Measurements from ENCODE around the gene ZBTB46.

DNA sequence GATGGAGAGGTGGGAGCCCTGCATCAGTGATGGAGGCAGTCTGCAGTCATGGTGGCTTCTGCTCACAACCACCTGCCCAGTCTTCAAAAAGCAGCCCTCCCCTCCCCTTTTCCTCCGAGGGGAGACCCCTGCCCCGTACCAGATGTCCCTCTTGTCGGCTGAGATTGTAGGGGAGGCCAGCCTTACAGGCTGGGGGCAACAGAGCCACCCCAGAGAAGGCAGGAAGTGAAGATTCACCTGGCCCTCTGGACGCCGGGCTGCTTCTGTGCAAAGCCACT lies 130.1 kb downstream of the ZBTB46 start:
- TF ChIP-seq, protein P1, sequence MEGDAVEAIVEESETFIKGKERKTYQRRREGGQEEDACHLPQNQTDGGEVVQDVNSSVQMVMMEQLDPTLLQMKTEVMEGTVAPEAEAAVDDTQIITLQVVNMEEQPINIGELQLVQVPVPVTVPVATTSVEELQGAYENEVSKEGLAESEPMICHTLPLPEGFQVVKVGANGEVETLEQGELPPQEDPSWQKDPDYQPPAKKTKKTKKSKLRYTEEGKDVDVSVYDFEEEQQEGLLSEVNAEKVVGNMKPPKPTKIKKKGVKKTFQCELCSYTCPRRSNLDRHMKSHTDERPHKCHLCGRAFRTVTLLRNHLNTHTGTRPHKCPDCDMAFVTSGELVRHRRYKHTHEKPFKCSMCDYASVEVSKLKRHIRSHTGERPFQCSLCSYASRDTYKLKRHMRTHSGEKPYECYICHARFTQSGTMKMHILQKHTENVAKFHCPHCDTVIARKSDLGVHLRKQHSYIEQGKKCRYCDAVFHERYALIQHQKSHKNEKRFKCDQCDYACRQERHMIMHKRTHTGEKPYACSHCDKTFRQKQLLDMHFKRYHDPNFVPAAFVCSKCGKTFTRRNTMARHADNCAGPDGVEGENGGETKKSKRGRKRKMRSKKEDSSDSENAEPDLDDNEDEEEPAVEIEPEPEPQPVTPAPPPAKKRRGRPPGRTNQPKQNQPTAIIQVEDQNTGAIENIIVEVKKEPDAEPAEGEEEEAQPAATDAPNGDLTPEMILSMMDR (IDR thresholded peaks at IDR 0.05) = no peak
- no peak for TF ChIP-seq POLR2A (IDR thresholded peaks at IDR 0.05)

All from tibial nerve (tissue), 3 donors.